C4-2B (cell line): ENCODE data around the gene ST6GALNAC2.
"Not testable (repeated sequence)": the region's sequence is repeated elsewhere in the genome, so short reads cannot be mapped to it uniquely, and the experiment has no call there.

Experiments
- ZFX ChIP-seq: fragments of 450-650 bp; IDR thresholded peaks from 2 replicates; pipeline ENCODE4 v1.6.1; 2017
- TF ChIP-seq, protein P1 (sequence below): fragments of 450-650 bp; conservative IDR thresholded peaks from 2 replicates; pipeline ENCODE4 v1.5.1; 2017; ENCODE audit warnings: mild to moderate bottlenecking

DNA sequence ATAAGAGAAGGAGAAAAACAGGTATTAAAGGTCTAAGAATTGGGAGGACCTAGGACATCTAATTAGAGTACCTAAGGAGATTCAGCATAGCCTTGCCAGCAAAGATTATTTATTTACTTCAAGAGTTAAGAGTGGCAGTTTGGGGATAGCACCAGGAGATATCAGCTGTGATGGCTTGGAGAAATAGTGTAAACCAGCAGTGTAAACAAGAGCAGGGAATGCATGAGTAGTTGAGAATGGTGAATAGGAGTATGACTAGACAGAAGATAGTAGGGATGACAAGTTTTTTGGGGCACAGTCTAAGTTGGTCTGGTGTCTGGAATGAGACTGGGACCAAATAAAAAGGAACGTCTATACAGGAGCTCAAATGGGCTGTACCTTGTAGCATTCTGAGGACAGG lies 21.0 kb upstream of the ST6GALNAC2 start:
- TF ChIP-seq, protein P1, sequence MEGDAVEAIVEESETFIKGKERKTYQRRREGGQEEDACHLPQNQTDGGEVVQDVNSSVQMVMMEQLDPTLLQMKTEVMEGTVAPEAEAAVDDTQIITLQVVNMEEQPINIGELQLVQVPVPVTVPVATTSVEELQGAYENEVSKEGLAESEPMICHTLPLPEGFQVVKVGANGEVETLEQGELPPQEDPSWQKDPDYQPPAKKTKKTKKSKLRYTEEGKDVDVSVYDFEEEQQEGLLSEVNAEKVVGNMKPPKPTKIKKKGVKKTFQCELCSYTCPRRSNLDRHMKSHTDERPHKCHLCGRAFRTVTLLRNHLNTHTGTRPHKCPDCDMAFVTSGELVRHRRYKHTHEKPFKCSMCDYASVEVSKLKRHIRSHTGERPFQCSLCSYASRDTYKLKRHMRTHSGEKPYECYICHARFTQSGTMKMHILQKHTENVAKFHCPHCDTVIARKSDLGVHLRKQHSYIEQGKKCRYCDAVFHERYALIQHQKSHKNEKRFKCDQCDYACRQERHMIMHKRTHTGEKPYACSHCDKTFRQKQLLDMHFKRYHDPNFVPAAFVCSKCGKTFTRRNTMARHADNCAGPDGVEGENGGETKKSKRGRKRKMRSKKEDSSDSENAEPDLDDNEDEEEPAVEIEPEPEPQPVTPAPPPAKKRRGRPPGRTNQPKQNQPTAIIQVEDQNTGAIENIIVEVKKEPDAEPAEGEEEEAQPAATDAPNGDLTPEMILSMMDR = not testable (repeated sequence)
- not testable (repeated sequence) for TF ChIP-seq ZFX
